Thyroid gland (tissue), 4 donors: ENCODE measurements around the gene WWC1.

Source experiments
- CTCF ChIP-seq, 6 experiments: fragments of 200-600 bp in 3 of 6; fragments of 450-650 bp in 3 of 6; sonication (generic) in 3 of 6; IDR thresholded peaks; one replicate each; pipeline ENCODE4 v1.5.1; 2016 to 2019; ENCODE audit warnings: antibody characterized with exemption in 6 of 6, mild to moderate bottlenecking in 2 of 6, inconsistent platforms in 1 of 6, moderate library complexity in 1 of 6
- POLR2A ChIP-seq, 2 donors: fragments of 450-650 bp; IDR thresholded peaks; one replicate each; pipeline ENCODE4 v1.6.1; 2017; ENCODE audit warnings: antibody characterized with exemption in 2 of 2, mild to moderate bottlenecking in 2 of 2, moderate library complexity in 1 of 2

- TF ChIP-seq POLR2A (IDR thresholded peaks at IDR 0.05) (no peak), CTCF (IDR thresholded peaks at IDR 0.05) (no peak)
Observed at GRCh38 chr5:168327019-168327421, 35.6 kb downstream of the WWC1 start.
